ENCODE results near the gene CLASRP. TPM values are rescaled to one million over a fixed set of nuclear protein-coding genes. Genes with fewer than 3 reads are reported as not detected.

The CLASRP gene
- total and polyA plus RNA-seq, 9 of the 15 experiments (the other 6 are each of a cell fraction or from before 2014, with no cell fraction given): 0.94 to 86.3 (median 44.0) TPM

DNA sequence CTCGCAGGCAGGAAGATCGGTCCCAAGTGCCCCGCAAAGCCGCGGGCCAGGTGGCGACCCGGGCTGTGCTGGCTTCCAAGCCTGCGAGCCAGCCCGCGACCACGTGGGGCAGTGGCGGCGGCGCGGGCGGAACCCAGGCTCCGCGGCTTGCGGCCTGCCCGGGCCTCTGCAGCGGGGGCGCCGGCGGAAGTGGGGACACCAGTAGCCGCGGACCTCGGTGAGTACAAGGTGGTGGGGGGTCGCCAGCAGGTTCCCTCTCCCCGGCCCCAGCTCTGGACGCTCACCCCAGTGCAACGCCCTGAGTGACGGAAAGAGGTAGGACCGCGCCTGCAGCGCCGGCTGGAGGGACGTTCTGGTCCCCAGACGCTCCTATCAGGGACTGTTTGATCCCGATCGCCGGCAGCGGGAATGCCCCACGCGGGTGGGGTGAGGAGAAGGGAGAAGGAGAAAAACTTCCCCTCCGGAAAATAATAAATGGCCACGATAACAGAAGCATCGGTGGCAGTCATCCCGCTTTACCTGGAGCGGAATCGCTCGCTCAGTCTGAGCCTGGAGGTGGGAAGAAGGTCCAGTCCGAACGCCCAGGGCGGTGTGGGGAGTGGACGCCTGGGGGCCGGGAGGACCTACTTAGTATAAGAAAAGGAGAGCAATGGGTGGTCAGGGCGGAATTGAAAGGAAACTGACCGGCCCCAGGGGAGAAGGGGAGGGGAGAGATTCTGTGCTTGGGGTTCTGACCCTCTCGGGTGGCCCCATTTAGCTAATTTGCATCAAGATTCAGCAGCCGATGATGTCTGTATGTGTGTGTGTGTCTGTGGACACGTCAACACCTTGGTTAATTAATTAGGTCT, 40.4 kb downstream of the CLASRP start, which contains the start of gene GEMIN7 (continued):
- TF ChIP-seq, protein P1, sequence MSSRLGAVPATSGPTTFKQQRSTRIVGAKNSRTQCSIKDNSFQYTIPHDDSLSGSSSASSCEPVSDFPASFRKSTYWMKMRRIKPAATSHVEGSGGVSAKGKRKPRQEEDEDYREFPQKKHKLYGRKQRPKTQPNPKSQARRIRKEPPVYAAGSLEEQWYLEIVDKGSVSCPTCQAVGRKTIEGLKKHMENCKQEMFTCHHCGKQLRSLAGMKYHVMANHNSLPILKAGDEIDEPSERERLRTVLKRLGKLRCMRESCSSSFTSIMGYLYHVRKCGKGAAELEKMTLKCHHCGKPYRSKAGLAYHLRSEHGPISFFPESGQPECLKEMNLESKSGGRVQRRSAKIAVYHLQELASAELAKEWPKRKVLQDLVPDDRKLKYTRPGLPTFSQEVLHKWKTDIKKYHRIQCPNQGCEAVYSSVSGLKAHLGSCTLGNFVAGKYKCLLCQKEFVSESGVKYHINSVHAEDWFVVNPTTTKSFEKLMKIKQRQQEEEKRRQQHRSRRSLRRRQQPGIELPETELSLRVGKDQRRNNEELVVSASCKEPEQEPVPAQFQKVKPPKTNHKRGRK (tag; IDR thresholded peaks at IDR 0.05): no peak
- TF ChIP-seq, protein P2, sequence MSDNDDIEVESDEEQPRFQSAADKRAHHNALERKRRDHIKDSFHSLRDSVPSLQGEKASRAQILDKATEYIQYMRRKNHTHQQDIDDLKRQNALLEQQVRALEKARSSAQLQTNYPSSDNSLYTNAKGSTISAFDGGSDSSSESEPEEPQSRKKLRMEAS (CRISPR knock-in tag; IDR thresholded peaks at IDR 0.05): peak; percentile 99
- TF ChIP-seq NFATC3 (IDR thresholded peaks at IDR 0.05) (no peak), MYNN (IDR thresholded peaks at IDR 0.05) (no peak; the same call in 1 of the 2 replicates), MYNN (CRISPR knock-in tag; IDR thresholded peaks at IDR 0.05) (no peak), BACH1 (tag; IDR thresholded peaks at IDR 0.05) (no peak), GATAD2B (IDR thresholded peaks at IDR 0.05; ENCODE audit: borderline replicate concordance) (peak; percentile 96; the same call in 1 of the 2 replicates), HDAC2 (IDR thresholded peaks at IDR 0.05) (peak; percentile 24; the same call in 1 of the 2 replicates), CBFA2T2 (conservative IDR thresholded peaks at IDR 0.05) (no peak), ERF (CRISPR knock-in tag; IDR thresholded peaks at IDR 0.05) (peak; percentile 74), EGR1 (conservative IDR thresholded peaks at IDR 0.05) (no peak; the same call in 1 of the 2 replicates), HDAC3 (IDR thresholded peaks at IDR 0.05; ENCODE audit: borderline replicate concordance, partially characterized antibody) (no peak), NUFIP1 (IDR thresholded peaks at IDR 0.05; ENCODE audit: partially characterized antibody) (no peak), SP1 (CRISPR knock-in tag; IDR thresholded peaks at IDR 0.05) (peak; percentile 77)
- TF ChIP-seq, protein P3, sequence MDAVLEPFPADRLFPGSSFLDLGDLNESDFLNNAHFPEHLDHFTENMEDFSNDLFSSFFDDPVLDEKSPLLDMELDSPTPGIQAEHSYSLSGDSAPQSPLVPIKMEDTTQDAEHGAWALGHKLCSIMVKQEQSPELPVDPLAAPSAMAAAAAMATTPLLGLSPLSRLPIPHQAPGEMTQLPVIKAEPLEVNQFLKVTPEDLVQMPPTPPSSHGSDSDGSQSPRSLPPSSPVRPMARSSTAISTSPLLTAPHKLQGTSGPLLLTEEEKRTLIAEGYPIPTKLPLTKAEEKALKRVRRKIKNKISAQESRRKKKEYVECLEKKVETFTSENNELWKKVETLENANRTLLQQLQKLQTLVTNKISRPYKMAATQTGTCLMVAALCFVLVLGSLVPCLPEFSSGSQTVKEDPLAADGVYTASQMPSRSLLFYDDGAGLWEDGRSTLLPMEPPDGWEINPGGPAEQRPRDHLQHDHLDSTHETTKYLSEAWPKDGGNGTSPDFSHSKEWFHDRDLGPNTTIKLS (IDR thresholded peaks at IDR 0.05; ENCODE audit: borderline replicate concordance, low read depth): peak; percentile 68; the same call in 1 of the 2 replicates
- TF ChIP-seq, protein P4, sequence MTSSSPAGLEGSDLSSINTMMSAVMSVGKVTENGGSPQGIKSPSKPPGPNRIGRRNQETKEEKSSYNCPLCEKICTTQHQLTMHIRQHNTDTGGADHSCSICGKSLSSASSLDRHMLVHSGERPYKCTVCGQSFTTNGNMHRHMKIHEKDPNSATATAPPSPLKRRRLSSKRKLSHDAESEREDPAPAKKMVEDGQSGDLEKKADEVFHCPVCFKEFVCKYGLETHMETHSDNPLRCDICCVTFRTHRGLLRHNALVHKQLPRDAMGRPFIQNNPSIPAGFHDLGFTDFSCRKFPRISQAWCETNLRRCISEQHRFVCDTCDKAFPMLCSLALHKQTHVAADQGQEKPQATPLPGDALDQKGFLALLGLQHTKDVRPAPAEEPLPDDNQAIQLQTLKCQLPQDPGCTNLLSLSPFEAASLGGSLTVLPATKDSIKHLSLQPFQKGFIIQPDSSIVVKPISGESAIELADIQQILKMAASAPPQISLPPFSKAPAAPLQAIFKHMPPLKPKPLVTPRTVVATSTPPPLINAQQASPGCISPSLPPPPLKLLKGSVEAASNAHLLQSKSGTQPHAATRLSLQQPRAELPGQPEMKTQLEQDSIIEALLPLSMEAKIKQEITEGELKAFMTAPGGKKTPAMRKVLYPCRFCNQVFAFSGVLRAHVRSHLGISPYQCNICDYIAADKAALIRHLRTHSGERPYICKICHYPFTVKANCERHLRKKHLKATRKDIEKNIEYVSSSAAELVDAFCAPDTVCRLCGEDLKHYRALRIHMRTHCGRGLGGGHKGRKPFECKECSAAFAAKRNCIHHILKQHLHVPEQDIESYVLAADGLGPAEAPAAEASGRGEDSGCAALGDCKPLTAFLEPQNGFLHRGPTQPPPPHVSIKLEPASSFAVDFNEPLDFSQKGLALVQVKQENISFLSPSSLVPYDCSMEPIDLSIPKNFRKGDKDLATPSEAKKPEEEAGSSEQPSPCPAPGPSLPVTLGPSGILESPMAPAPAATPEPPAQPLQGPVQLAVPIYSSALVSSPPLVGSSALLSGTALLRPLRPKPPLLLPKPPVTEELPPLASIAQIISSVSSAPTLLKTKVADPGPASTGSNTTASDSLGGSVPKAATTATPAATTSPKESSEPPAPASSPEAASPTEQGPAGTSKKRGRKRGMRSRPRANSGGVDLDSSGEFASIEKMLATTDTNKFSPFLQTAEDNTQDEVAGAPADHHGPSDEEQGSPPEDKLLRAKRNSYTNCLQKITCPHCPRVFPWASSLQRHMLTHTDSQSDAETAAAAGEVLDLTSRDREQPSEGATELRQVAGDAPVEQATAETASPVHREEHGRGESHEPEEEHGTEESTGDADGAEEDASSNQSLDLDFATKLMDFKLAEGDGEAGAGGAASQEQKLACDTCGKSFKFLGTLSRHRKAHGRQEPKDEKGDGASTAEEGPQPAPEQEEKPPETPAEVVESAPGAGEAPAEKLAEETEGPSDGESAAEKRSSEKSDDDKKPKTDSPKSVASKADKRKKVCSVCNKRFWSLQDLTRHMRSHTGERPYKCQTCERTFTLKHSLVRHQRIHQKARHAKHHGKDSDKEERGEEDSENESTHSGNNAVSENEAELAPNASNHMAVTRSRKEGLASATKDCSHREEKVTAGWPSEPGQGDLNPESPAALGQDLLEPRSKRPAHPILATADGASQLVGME (CRISPR knock-in tag; IDR thresholded peaks at IDR 0.05): peak; percentile 64; the same call in 1 of the 2 replicates
- TF ChIP-seq, protein P5, sequence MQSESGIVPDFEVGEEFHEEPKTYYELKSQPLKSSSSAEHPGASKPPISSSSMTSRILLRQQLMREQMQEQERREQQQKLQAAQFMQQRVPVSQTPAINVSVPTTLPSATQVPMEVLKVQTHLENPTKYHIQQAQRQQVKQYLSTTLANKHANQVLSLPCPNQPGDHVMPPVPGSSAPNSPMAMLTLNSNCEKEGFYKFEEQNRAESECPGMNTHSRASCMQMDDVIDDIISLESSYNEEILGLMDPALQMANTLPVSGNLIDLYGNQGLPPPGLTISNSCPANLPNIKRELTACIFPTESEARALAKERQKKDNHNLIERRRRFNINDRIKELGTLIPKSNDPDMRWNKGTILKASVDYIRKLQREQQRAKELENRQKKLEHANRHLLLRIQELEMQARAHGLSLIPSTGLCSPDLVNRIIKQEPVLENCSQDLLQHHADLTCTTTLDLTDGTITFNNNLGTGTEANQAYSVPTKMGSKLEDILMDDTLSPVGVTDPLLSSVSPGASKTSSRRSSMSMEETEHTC (IDR thresholded peaks at IDR 0.05): peak; percentile 78; the same call in 1 of the 2 replicates
